ENCODE data around the gene IL4R.

DNA sequence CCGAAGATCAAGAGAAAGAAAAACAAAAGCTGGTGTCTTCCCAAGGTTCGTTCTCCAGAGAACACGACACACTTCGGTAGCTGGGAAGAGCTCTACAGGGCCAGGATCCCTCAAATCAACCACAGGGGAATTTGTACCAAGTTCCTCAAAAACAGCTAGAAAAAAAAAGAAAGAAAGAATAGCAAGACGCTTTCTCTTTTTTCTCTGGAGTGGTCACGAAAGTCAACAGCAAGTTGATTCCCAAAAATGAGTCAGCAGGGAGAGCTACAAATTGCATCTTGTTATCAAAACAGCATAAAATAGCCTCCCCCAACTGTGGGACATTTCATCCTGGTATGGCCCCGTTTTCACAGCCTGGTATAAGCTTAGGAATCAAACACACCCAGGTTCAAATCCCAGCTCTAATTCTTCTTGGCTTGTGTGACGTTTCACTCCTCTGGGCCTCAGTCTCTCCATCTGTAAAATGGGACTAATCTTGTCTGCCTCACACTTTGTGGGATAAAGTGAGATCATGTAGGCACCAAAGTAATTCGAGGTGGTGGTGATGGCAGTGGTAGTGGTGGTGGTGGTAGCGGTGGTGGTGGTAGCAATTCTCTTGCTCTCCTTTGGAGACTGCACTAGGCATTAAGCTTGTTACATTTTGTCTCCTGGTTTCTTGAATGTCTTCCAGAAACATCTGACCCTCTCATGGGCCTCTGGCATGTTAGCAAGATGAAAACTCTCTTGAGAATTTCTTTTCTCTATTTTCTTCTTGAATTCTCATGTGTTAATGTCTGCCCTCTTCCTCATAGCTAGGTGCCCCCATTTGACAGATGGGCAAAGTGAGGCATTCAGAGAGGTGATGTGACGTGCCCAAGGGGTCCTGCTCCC is 87.2 kb downstream of the IL4R start:
- TF ChIP-seq, protein P1, sequence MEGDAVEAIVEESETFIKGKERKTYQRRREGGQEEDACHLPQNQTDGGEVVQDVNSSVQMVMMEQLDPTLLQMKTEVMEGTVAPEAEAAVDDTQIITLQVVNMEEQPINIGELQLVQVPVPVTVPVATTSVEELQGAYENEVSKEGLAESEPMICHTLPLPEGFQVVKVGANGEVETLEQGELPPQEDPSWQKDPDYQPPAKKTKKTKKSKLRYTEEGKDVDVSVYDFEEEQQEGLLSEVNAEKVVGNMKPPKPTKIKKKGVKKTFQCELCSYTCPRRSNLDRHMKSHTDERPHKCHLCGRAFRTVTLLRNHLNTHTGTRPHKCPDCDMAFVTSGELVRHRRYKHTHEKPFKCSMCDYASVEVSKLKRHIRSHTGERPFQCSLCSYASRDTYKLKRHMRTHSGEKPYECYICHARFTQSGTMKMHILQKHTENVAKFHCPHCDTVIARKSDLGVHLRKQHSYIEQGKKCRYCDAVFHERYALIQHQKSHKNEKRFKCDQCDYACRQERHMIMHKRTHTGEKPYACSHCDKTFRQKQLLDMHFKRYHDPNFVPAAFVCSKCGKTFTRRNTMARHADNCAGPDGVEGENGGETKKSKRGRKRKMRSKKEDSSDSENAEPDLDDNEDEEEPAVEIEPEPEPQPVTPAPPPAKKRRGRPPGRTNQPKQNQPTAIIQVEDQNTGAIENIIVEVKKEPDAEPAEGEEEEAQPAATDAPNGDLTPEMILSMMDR (conservative IDR thresholded peaks at IDR 0.05; ENCODE audit: low read depth, low read length): no peak
- no peak for TF ChIP-seq EZH2phosphoT487 (IDR thresholded peaks at IDR 0.05; ENCODE audit: borderline replicate concordance, low read length)

Data from PC-3 (cell line).